ACHN (cell line): ENCODE results near the gene JAK1.
A peak's percentile ranks its signal among the peaks of the same experiment; 100 is the strongest.

Source experiments
- DNase-seq: peaks from one replicate; pipeline ENCODE4 v3.0.0-alpha.2; 2015
- in situ Hi-C: cut with HindIII; loops from 2 replicates; pipeline ENCODE4 v1.10.0; 2017; ENCODE audit warnings: low sequenced_read_pairs, low pct_ligation_motif_present, low pct_unique_long_range_greater_than_20kb

Gene JAK1

GRCh38 chr1:64981601-64982533 lies 15.5 kb upstream of the JAK1 start:
- DNase-seq: peak; percentile 83
- in situ Hi-C loops: no loop called here

GRCh38 chr1:64980745-64981600 lies 14.6 kb upstream of the JAK1 start:
- DNase-seq: no peak

GRCh38 chr1:64979358-64979757 lies 13.0 kb upstream of the JAK1 start:
- in situ Hi-C loops: no loop called here
- no peak for DNase-seq

More at GRCh38 chr1:64980745-64981600, 14.6 kb upstream of the JAK1 start:
- in situ Hi-C loops: no loop called here

- in situ Hi-C loops: no loop called here
- no peak for DNase-seq
Measured at GRCh38 chr1:64976361-64976760, 10.0 kb upstream of the JAK1 start.

GRCh38 chr1:64975740-64976139 lies 9.4 kb upstream of the JAK1 start:
- in situ Hi-C loops: no loop called here
- DNase-seq: no peak

- in situ Hi-C loops: no loop called here
- DNase-seq: no peak
Measured at GRCh38 chr1:64975127-64975526, 8.8 kb upstream of the JAK1 start.

- DNase-seq: no peak
- in situ Hi-C loops: no loop called here
Measured at GRCh38 chr1:64974288-64974825, 8.0 kb upstream of the JAK1 start.

GRCh38 chr1:64973061-64973647 lies 6.8 kb upstream of the JAK1 start:
- in situ Hi-C loops: no loop called here
- no peak for DNase-seq

- peak; percentile 16 for DNase-seq
- in situ Hi-C loops: no loop called here
Measured at GRCh38 chr1:64969305-64970046, 3.1 kb upstream of the JAK1 start.

GRCh38 chr1:64967381-64967780 lies 1.0 kb upstream of the JAK1 start:
- in situ Hi-C loops: no loop called here
- DNase-seq: peak; percentile 34

- in situ Hi-C loops: no loop called here
- peak; percentile 39 for DNase-seq
Measured at GRCh38 chr1:64965366-64966157, 787 bp downstream of the JAK1 start.

GRCh38 chr1:64963466-64963865 lies 2.9 kb downstream of the JAK1 start:
- in situ Hi-C loops: no loop called here
- no peak for DNase-seq

GRCh38 chr1:64962441-64962840 lies 3.9 kb downstream of the JAK1 start:
- in situ Hi-C loops: no loop called here
- DNase-seq: peak; percentile 38

- no peak for DNase-seq
- in situ Hi-C loops: no loop called here
Measured at GRCh38 chr1:64961923-64962322, 4.4 kb downstream of the JAK1 start.

- in situ Hi-C loops: no loop called here
- DNase-seq: no peak
Measured at GRCh38 chr1:64960731-64961130, 5.6 kb downstream of the JAK1 start.

GRCh38 chr1:64959986-64960385 lies 6.4 kb downstream of the JAK1 start:
- in situ Hi-C loops: no loop called here
- DNase-seq: no peak

GRCh38 chr1:64956733-64957441 lies 9.5 kb downstream of the JAK1 start:
- in situ Hi-C loops: no loop called here

More at GRCh38 chr1:64956733-64957441, 9.5 kb downstream of the JAK1 start:
- no peak for DNase-seq
